G401 (cell line): Measurements from ENCODE around the gene ST3GAL6. TPM values are rescaled to one million over a fixed set of nuclear protein-coding genes. Genes with fewer than 3 reads are reported as not detected.

ENCODE experiments used
- DNase-seq: peaks from one replicate; pipeline ENCODE4 v3.0.0-alpha.2; 2015; ENCODE audit warnings: low spot score
- in situ Hi-C: cut with HindIII; loops from 2 replicates; pipeline ENCODE4 v1.10.0; 2016; ENCODE audit warnings: low sequenced_read_pairs, mixed read lengths
- total RNA-seq: library from RNA; depleted of rRNA; stranded (reverse); fragments of >200 nt; shearing (Covaris generic); gene quantifications from 2 replicates; pipeline ENCODE4 v1.2.3, GENCODE V29; 2014

ST3GAL6 gene
- total RNA-seq, 1 experiment from 2014 or later = not detected

- no peak for DNase-seq
- in situ Hi-C loops = no loop called here
These were observed 27.3 kb upstream of the ST3GAL6 start for GRCh38 chr3:98735761-98736269.

- in situ Hi-C loops = no loop called here
- DNase-seq = no peak
These were observed 25.8 kb upstream of the ST3GAL6 start for GRCh38 chr3:98737301-98737700.

GRCh38 chr3:98739266-98739665 lies 23.9 kb upstream of the ST3GAL6 start:
- in situ Hi-C loops = no loop called here
- DNase-seq = no peak

- no peak for DNase-seq
- in situ Hi-C loops = no loop called here
These were observed 22.8 kb upstream of the ST3GAL6 start for GRCh38 chr3:98740324-98740723.

GRCh38 chr3:98741121-98741716 lies 21.9 kb upstream of the ST3GAL6 start:
- in situ Hi-C loops = no loop called here
- no peak for DNase-seq

- in situ Hi-C loops = no loop called here
- DNase-seq = no peak
These were observed 20.1 kb upstream of the ST3GAL6 start for GRCh38 chr3:98743071-98743470.

- no peak for DNase-seq
- in situ Hi-C loops = no loop called here
These were observed 18.9 kb upstream of the ST3GAL6 start for GRCh38 chr3:98744283-98744682.

- in situ Hi-C loops = no loop called here
These were observed 17.4 kb upstream of the ST3GAL6 start for GRCh38 chr3:98745718-98746117.

GRCh38 chr3:98746122-98746521 lies 17.0 kb upstream of the ST3GAL6 start:
- in situ Hi-C loops = no loop called here
- no peak for DNase-seq

More at GRCh38 chr3:98745718-98746117, 17.4 kb upstream of the ST3GAL6 start:
- DNase-seq = no peak

- in situ Hi-C loops = no loop called here
- no peak for DNase-seq
These were observed 16.3 kb upstream of the ST3GAL6 start for GRCh38 chr3:98746882-98747281.

GRCh38 chr3:98750276-98750919 lies 12.7 kb upstream of the ST3GAL6 start:
- DNase-seq = no peak
- in situ Hi-C loops = no loop called here

- no peak for DNase-seq
- in situ Hi-C loops = no loop called here
These were observed 8.7 kb upstream of the ST3GAL6 start for GRCh38 chr3:98754483-98754882.

- in situ Hi-C loops = no loop called here
- no peak for DNase-seq
These were observed 7.5 kb upstream of the ST3GAL6 start for GRCh38 chr3:98755601-98756000.

GRCh38 chr3:98759629-98760028 lies 3.5 kb upstream of the ST3GAL6 start:
- in situ Hi-C loops = no loop called here
- DNase-seq = no peak

- in situ Hi-C loops = no loop called here
- DNase-seq = no peak
These were observed 1.4 kb upstream of the ST3GAL6 start for GRCh38 chr3:98761643-98762229.

GRCh38 chr3:98763819-98764418 lies 779 bp downstream of the ST3GAL6 start:
- no peak for DNase-seq
- in situ Hi-C loops = no loop called here

GRCh38 chr3:98764472-98764884 lies 1.3 kb downstream of the ST3GAL6 start:
- in situ Hi-C loops = no loop called here

GRCh38 chr3:98765721-98766120 lies 2.6 kb downstream of the ST3GAL6 start:
- no peak for DNase-seq
- in situ Hi-C loops = no loop called here

More at GRCh38 chr3:98764472-98764884, 1.3 kb downstream of the ST3GAL6 start:
- no peak for DNase-seq

- in situ Hi-C loops = no loop called here
- no peak for DNase-seq
These were observed 3.8 kb downstream of the ST3GAL6 start for GRCh38 chr3:98766924-98767323.

GRCh38 chr3:98768961-98769360 lies 5.8 kb downstream of the ST3GAL6 start:
- DNase-seq = no peak
- in situ Hi-C loops = no loop called here
